SKM-1 treated with dmso at 0.1 percent for 144 hours (cell line): ENCODE results near the gene PCLAF.
"Not testable (repeated sequence)": the region's sequence is repeated elsewhere in the genome, so short reads cannot be mapped to it uniquely, and the experiment has no call there.

Experiments
- DNase-seq: peaks from one replicate; lab custom pipeline; 2025; ENCODE audit not compliant: unreplicated experiment; lab: John Stamatoyannopoulos, UW

PCLAF gene

DNA sequence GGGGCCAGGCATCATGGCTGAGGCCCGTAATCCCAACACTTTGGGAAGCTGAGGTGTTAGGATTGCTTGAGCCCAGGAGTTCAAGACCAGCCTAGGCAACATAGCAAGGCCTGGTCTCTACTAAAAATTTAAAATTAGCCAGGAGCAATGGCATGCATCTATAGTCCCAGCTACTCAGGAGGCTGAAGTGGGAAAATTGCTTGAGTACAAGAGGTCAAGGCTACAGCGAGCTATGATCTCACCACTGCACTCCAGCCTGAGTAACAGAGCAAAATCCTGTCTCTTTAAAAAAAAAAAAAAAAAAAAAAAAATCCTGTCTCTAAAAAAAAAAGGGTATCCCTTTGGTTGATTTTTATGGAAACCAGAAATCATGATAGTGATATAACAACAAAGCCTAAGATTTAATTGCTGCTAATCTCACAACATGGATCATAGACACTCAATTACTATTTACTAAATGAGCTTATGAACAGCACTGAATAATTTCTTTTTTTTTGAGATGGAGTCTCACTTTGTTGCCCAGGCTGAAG is 12.1 kb downstream of the PCLAF start:
- DNase-seq, result no peak

DNA sequence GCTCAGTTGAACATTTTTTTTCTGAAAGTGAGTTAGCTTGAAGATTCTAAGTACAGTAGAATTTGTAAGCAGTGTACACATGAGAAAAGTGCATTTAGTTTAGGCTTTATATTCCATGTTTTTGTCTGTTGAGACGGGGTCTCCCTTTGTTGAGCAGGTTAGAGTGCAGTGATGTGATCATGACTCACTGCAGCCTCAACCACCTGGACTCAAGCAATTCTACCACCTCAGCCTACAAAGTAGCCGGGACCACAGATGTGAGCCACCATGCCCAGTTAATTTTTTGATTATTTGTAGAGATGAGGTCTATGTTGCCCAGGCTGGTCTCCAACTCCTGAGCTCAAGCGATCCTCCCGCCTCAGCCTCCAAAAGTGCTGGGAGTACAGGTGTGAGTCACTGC is 20.0 kb downstream of the PCLAF start:
- no peak for DNase-seq

DNA sequence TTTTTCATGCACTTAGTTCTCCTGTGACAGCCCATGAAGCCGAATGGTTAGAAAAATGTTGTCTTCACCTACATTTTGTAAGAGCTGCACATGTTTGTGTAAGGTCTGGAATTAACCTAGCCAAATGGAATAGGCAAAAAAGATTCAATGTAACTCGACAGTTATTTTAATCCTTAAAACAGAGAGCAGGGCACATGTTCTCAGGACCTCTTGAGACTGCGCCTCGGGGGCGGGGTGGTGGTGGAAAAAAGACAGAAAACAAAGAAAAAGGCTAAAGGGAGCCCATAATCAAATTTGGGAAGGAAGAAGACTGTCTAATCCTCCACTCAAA is 24.6 kb downstream of the PCLAF start:
- no peak for DNase-seq

DNA sequence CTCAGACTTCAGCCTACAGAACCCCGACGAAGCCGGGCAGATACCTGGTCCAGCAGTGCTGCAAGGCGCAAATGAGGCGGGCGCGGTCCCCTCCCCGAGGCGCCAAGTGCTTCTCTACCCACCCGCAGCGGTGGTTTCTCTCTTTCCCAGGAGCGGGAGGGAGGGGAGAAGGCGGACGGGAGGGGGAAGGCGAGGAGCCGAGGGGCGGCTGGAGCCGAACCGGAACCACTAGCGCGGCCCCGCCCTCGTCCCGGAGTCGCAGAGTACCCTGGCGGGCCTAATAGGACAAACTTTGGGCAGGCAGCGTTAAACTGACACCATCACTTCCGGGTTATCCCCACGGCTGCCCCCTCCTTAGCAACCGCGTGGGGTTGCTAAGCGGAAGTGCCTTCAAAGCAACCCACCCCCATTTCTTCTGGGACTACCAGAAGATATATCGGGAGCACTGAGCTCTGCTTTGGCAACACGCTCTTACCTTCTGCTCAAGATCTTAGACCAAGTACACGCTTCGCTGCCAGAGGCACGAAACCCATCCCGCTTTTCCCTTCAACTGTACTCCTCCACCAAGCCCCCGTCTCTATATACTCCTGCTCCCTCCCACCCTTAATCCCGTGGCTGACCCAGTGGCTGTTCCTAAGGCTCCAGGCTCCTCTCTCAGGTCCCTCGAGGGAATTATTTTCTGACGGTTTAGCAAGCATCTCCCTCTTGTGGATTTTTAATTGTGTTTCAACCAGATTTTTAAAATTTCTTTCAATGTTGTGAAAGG is 25.1 kb downstream of the PCLAF start, which contains the start of gene CSNK1G1:
Gene CSNK1G1, minus strand, starts transcription at position 230 of the 766 bp plus-strand sequence. CDS start 55,674 bp downstream, outside the sequence.
- DNase-seq, result peak; percentile 97

DNA sequence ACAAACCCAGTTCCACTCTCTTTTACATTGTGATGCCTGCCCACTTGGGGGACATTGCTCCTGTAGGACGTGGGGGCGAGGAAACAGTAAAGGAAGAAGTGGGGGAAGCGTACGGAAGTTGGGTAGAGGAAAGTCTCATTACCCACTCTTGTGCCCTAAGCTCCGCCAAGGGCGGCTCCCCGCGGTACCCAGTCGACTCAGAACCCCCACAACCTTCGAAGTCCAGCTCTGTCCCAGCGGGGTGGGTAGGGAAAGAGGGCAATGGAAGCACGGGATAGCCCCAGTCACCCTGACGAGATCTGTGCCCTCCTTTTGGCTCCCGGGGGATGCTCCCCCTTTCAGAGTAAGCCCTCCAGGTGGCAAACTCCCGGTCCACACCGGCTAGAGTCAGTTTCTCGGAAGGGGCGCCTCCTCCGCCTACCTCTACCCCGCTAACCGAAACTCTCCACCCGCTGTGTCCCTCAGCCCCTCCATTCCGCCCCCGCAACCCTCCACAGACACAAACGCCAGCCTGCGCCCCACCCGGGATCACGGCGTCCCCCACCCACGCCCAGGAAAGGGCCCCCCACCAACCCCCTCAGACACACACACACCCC is 25.8 kb downstream of the PCLAF start:
- DNase-seq, result peak; percentile 28

DNA sequence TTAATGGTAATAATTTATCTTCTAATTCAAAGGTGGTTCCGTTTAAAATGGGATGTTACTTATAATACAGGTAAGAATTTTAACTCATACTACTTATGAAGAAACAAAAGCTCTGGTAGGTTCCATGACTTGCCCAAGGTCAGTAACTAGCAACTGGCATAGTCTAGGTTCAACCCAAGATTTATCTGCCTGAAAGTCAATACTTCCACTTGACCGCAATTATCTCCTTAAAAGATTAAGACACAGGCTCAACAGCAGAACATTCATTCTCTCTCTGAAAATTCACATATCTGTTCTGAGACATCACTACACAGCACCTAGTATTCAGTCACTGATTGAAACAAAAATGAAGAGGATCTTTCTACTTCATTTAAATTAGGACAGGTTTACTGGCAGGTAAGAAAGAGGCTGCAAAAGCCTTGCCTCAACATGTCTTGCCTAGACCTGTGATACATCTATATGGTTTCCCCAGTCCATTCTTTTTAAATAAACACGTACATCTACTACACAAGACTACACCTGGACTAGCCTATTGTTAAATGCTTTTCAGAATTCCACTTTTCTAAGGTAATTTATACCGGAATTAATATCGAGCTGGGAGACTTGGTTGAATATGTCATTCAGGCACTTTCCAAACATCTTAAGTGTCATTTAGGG is 26.4 kb downstream of the PCLAF start:
- no peak for DNase-seq

DNA sequence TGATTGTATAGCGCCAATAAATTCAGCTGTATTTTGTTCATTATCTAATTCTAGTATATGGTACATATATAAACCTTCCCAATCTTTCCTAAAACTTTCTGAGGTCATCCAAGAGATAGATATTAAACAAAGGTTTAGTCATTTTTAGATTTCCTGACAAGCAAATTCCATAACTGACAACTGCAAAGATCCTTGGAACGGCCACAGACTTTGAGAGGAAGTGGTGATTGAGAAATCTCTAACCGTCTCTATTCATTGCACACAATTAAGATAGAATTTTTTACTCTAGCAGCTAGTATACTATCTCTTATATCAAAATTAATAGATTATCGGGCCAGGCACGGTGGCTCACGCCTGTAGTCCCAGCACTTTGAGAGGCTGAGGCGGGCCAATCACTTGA is 30.0 kb downstream of the PCLAF start:
- no peak for DNase-seq

DNA sequence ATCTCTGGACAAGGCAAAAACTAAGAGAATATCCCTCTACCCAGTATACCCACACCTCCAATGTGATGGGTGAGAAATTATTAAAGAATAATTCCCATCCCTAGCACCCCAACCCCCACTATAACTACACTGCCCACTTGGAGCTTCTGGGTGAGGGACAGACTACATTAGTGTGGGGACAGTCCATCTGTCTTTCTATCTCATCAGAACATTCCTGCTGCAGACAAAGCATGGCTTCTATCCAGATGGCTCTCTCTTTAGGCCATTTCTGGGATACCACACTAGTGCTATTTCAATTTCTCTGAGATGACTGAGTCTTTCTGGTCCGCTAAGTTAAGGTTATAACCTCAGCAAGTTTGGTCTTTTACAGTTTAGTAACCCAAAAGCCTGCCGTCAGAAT is 31.9 kb downstream of the PCLAF start:
- DNase-seq, result no peak

DNA sequence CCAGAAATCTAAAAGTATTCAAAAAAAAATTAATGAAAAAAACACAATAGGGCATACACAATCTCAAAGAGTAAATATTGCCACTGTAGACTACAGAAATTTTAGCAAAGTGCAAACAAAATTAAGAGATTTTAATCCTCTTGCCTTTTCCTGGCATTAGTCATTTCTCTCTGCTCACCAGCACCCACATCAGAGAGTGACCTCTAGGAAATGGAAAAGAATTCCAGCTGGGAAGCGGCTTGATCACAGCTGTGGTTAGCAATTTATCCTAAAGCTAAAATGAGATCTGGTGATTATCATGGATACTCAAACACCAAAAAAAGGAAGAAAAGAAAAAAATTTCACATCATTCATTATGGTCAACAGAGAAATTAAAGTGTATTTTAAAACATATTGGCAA is 32.8 kb downstream of the PCLAF start:
- DNase-seq, result no peak

DNA sequence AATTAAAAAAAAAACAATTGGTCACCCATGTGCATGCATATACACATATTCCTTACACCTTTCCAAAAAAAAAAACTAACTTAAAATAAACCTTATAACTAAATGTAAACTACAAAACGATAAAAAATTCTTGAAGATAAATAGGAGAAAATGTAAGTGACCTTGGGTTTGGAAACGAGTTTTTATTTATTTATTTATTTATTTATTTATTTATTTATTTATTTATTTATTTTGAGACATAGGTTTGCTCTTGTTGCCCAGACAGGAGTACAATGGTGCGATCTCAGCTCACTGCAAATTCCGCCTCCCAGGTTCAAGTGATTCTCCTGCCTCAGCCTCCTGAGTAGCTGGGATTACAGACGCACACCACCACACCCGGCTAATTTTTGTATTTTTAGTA is 35.0 kb downstream of the PCLAF start:
- not testable (repeated sequence) for DNase-seq

DNA sequence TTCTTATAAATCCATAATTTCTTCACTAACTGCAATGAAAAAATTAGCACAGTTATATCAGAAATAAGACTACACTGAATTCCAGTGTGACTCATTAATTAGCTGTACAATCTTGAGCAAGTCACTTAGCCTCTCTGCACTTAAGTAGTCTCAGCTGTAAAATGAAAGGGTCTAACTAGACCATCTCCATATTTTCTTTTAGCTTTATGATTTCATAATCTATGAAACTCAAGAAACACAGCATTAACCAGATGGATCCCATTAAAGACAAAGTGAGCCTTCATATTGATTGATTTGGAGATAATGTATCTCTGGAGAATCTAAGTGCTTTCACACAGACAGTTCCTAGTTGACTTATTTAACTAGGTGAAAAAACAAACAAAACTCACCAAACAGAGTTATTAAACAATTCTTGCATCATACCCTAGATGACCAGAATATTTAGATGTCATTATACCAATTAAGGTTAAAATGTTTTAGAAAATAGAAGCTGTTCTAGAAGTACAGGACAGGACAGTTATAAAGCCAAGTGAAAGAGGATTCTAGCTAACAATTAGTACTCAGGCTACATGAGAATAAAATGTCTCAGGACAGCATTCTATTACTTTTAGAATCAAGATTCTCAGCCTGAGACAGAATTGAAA is 36.5 kb downstream of the PCLAF start:
- no peak for DNase-seq

DNA sequence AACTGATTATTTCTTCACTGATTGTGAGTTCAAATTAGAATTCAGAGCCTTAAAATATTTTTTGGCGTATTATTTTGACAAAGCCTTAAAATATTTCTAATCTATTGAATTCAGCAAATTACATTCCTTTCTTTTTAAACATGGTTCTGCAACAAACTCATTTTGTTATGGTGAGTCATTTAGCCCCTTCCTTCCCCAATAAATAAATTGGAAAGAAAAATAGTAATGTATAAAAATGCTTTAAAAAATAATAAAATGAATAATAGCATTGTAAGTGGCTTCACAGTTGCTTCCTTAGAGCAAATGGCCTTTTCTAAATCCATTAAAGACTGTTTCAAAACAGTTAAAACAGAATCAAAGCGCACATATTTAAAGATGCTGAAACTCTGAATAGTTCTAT is 37.4 kb downstream of the PCLAF start:
- no peak for DNase-seq

DNA sequence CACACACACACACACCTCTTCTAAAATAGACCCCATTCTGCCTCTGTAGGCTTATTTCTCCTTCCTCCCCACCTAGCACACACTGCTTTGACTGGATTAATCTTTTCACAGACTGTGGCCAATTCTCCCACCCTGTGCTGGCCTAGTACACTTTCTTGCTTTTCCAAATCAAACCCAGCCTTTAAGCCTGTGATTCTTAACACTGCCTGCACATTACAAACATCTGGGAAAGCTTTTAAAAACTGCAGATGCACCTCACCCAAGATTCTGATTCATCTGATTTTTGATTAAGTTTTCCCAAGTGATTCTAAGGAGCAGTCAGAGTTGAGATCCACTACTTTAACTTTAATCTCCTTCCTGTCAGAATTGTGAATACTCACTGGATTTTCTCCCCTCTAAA is 38.0 kb downstream of the PCLAF start:
- no peak for DNase-seq

DNA sequence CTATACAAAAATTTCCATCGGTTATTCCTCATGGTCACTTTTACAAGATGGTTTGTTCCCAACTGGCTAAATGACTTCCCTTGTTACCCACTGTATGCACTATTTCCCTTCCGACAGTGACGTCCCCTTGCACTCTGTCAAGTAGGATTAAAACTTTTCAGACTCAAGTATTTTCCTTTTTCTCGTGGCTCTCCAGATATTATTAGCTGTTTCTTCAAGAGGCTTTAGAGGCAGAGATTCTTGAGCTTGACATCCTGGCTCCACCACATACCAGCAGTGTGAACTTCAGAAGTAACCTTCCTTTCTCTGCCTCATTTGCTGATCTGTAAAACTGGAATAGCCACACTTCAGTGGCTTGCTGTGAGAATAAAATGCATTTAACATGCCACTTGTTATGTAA is 39.3 kb downstream of the PCLAF start:
- no peak for DNase-seq

DNA sequence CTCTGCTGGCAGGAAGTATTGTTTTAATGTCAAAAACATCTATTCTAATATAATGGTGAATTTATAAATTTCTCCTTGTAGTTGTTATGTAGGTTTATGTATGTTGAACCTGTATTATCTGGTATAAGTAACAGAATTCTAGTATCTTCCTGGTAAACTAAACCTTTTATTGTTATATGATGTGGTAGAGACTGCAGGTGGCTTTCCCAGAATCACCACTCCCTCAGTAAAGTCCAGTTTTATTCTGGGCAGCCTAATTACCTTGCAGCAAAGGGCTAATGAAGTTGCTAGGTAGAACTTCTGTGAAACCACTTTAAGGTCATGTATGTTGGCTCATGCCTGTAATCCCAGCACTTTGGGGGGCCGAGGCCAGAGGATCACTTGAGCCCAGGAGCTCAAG is 40.9 kb downstream of the PCLAF start:
- DNase-seq, result no peak

DNA sequence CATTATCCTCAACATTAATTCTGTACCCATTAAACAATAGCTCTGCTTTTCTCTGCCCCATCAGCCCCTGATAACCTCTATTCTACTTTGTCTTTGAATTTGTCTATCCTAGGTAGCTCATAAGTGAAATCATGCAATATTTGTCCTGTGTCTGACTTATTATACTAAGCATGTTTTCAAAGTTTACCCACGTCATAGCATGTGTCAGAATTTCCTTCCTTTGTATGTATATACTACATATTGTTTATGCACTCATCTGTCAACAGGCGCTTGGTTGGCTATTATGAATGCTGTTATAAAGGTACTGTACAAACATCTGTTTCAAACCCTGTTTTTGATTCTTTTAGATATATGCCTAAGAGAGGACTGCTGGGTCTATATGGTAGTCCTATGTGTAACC is 43.5 kb downstream of the PCLAF start:
- no peak for DNase-seq

DNA sequence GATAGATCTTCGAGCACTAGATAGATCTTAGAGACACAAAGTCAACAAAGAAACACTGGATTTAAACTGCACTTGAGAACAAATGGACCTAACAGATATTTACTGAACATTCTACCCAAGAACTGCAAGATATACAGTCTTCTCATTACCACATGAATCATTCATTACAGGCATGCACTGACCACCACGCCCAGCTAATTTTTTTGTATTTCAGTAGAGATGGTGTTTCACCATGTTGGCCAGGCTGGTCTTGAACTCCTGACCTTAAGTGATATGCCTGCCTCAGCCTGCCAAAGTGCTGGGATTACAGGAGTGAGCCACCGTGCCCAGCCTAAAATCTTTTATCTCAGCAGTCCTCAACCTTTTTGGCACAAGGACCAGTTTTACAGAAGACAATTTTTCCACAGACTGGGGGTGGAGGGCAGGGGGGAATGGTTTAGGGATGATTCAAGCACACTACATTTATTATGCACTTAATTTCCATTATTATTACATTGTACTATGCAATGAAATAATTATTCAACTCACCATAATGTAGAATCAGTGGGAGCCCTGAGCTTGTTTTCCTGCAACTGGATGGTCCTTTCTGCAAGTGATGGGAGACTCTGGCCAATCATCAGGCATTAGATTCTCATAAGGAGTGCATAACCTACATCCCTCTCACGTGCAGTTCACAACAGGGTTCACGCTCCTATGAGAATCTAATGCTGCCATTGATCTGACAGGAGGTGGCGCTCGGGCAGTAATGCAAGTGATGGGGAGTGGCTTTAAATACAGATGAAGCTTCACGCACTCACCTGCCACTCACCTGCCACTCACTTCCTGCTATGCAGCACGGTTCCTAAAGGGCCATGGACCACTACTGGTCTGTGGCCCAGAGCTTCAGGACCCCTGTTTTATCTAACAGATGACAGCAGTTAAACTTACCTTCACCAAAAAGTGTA is 47.0 kb downstream of the PCLAF start:
- no peak for DNase-seq

DNA sequence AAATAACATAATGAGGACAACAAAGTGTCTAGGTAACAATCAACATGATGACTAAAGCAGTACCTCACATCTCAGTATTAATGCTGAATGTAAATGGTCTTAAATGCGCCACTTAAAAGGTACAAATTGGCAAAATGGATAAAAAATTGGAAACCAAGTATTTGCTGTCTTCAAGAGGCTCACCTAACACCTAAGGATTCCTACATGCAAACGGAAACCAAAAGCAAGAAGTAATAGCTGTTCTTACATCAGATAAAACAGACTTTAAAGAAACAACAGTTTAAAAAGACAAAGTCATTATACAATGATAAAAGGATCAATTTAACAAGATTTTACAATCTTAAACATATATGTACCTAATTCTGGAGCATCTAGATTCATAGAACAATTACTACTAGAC is 47.7 kb downstream of the PCLAF start:
- no peak for DNase-seq

DNA sequence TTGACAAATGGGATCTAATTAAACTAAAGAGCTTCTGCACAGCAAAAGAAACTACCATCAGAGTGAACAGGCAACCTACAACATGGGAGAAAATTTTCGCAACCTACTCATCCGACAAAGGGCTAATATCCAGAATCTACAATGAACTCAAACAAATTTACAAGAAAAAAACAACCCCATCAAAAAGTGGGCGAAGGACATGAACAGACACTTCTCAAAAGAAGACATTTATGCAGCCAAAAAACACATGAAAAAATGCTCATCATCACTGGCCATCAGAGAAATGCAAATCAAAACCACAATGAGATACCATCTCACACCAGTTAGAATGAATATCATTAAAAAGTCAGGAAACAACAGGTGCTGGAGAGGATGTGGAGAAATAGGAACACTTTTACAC is 49.6 kb downstream of the PCLAF start:
- DNase-seq, result not testable (repeated sequence)

DNA sequence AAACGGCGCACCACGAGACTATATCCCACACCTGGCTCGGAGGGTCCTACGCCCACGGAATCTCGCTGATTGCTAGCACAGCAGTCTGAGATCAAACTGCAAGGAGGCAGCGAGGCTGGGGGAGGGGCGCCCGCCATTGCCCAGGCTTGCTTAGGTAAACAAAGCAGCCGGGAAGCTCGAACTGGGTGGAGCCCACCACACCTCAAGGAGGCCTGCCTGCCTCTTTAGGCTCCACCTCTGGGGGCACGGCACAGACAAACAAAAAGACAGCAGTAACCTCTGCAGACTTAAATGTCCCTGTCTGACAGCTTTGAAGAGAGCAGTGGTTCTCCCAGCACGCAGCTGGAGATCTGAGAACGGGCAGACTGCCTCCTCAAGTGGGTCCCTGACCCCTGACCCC is 54.3 kb downstream of the PCLAF start:
- not testable (repeated sequence) for DNase-seq

DNA sequence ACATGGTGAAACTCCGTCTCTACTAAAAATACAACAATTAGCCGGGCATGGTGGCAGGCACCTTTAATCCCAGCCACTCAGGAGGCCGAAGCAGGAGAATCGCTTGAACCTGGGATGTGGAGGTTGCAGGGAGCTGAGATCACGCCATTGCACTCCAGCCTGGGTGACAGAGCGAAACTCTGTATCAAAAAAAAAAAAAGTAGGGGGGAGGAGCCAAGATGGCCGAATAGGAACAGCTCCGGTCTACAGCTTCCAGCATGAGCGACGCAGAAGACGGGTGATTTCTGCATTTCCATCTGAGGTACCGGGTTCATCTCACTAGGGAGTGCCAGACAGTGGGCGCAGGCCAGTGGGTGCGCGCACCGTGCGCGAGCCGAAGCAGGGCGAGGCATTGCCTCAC is 54.8 kb downstream of the PCLAF start:
- not testable (repeated sequence) for DNase-seq
